HEK293 (cell line): ENCODE results near the gene LASP1.

Experiments
- CTCF ChIA-PET: fragments of 350-600 bp; formaldehyde crosslinking; extraction: SDS; loops from one replicate; lab custom pipeline; 2021; ENCODE audit warnings: antibody characterized with exemption; lab: Yijun Ruan, JAX
- POLR2A ChIA-PET: fragments of 300-600 bp; formaldehyde crosslinking; extraction: SDS; loops from one replicate; lab custom pipeline; 2020; ENCODE audit warnings: antibody characterized with exemption, inconsistent platforms; lab: Yijun Ruan, JAX
- H3K27ac ChIP-seq: fragments of 200-500 bp; sonication (Bioruptor generic); 2 replicates; pipeline ENCODE4 v1.5.1; 2014; ENCODE audit warnings: low read depth, low read length, control low read depth, inconsistent platforms; ENCODE audit errors: extremely low read depth
- H3K36me3 ChIP-seq, 2 experiments: fragments of 200-500 bp in 1 of 2; sonication (Bioruptor generic) in 1 of 2; 1 replicate in 1 of 2; 2 replicates in 1 of 2; pipeline ENCODE4 v1.5.1; 2014 to 2017; ENCODE audit warnings: inconsistent platforms in 2 of 2, low read length in 2 of 2; ENCODE audit not compliant: control insufficient read depth in 2 of 2, insufficient read depth in 1 of 2
- H3K4me1 ChIP-seq: fragments of 200-500 bp; sonication (Bioruptor generic); 2 replicates; pipeline ENCODE4 v1.5.1; 2014; ENCODE audit warnings: mild to moderate bottlenecking, low read length, inconsistent platforms; ENCODE audit not compliant: control insufficient read depth, insufficient read depth
- H3K4me3 ChIP-seq: 2 replicates; pipeline ENCODE4 v1.5.1; 2011; ENCODE audit warnings: low read depth, mild to moderate bottlenecking, control low read depth, low read length, moderate library complexity
- H3K9me3 ChIP-seq: fragments of 200-500 bp; sonication (Bioruptor generic); 2 replicates; pipeline ENCODE4 v1.5.1; 2014; ENCODE audit warnings: low read depth, low read length, inconsistent platforms; ENCODE audit not compliant: control insufficient read depth, insufficient read depth
- KLF9 ChIP-seq: fragments of 450-650 bp; formaldehyde crosslinking; IDR thresholded peaks from 2 replicates; pipeline ENCODE4 v1.5.1; 2016; ENCODE audit warnings: missing biosample characterization, missing genetic modification characterization, low read depth
- SCRT1 ChIP-seq: fragments of 450-650 bp; formaldehyde crosslinking; IDR thresholded peaks from 2 replicates; pipeline ENCODE4 v1.5.1; 2016; ENCODE audit warnings: missing biosample characterization, missing genetic modification characterization, borderline replicate concordance
- SCRT2 ChIP-seq: fragments of 450-650 bp; formaldehyde crosslinking; IDR thresholded peaks from 2 replicates; pipeline ENCODE4 v1.5.1; 2016; ENCODE audit warnings: missing biosample characterization, missing genetic modification characterization
- ZBTB1 ChIP-seq: fragments of 450-650 bp; formaldehyde crosslinking; IDR thresholded peaks from 2 replicates; pipeline ENCODE4 v1.5.1; 2016; ENCODE audit warnings: missing biosample characterization, missing genetic modification characterization
- ZNF155 ChIP-seq: fragments of 450-650 bp; formaldehyde crosslinking; IDR thresholded peaks from 2 replicates; pipeline ENCODE4 v1.5.1; 2016; ENCODE audit warnings: missing biosample characterization, missing genetic modification characterization
- ZNF175 ChIP-seq: fragments of 450-650 bp; formaldehyde crosslinking; IDR thresholded peaks from 2 replicates; pipeline ENCODE4 v1.5.1; 2016; ENCODE audit warnings: missing biosample characterization, missing genetic modification characterization
- ZNF23 ChIP-seq: fragments of 450-650 bp; formaldehyde crosslinking; IDR thresholded peaks from 2 replicates; pipeline ENCODE4 v1.5.1; 2016; ENCODE audit warnings: missing biosample characterization, missing genetic modification characterization, borderline replicate concordance
- ZNF335 ChIP-seq: fragments of 450-650 bp; formaldehyde crosslinking; conservative IDR thresholded peaks from 2 replicates; pipeline ENCODE4 v1.5.1; 2016; ENCODE audit warnings: missing biosample characterization, missing genetic modification characterization
- ZNF404 ChIP-seq: fragments of 450-650 bp; formaldehyde crosslinking; IDR thresholded peaks from 2 replicates; pipeline ENCODE4 v1.5.1; 2017; ENCODE audit warnings: missing biosample characterization, missing genetic modification characterization
- ZNF426 ChIP-seq: fragments of 450-650 bp; formaldehyde crosslinking; IDR thresholded peaks from 2 replicates; pipeline ENCODE4 v1.5.1; 2017; ENCODE audit warnings: missing biosample characterization, missing genetic modification characterization, mild to moderate bottlenecking, inconsistent platforms, moderate library complexity
- ZNF560 ChIP-seq: fragments of 450-650 bp; formaldehyde crosslinking; IDR thresholded peaks from 2 replicates; pipeline ENCODE4 v1.5.1; 2017; ENCODE audit warnings: missing biosample characterization, missing genetic modification characterization, borderline replicate concordance
- ZNF561 ChIP-seq: fragments of 450-650 bp; IDR thresholded peaks from 2 replicates; pipeline ENCODE4 v1.5.1; 2018; ENCODE audit warnings: missing biosample characterization, missing genetic modification characterization, borderline replicate concordance
- ZNF623 ChIP-seq: fragments of 450-650 bp; formaldehyde crosslinking; IDR thresholded peaks from 2 replicates; pipeline ENCODE4 v1.5.1; 2016; ENCODE audit warnings: missing biosample characterization, missing genetic modification characterization
- ZNF624 ChIP-seq: fragments of 450-650 bp; formaldehyde crosslinking; IDR thresholded peaks from 2 replicates; pipeline ENCODE4 v1.5.1; 2017; ENCODE audit warnings: missing biosample characterization, missing genetic modification characterization
- ZNF747 ChIP-seq: fragments of 450-650 bp; formaldehyde crosslinking; IDR thresholded peaks from 2 replicates; pipeline ENCODE4 v1.5.1; 2016; ENCODE audit warnings: missing biosample characterization, missing genetic modification characterization
- TF ChIP-seq, protein P1 (sequence below): fragments of 450-650 bp; formaldehyde crosslinking; IDR thresholded peaks from 2 replicates; pipeline ENCODE4 v1.5.1; 2016; ENCODE audit warnings: missing biosample characterization, missing genetic modification characterization
- TF ChIP-seq, protein P2 (sequence below): fragments of 450-650 bp; formaldehyde crosslinking; IDR thresholded peaks from 2 replicates; pipeline ENCODE4 v1.5.1; 2016; ENCODE audit warnings: missing biosample characterization, missing genetic modification characterization
- TF ChIP-seq, protein P3 (sequence below): fragments of 450-650 bp; formaldehyde crosslinking; IDR thresholded peaks from 2 replicates; pipeline ENCODE4 v1.5.1; 2017; ENCODE audit warnings: missing biosample characterization, missing genetic modification characterization
- TF ChIP-seq, protein P4 (sequence below): sonication (generic); formaldehyde crosslinking; IDR thresholded peaks from 2 replicates; pipeline ENCODE4 v1.8.1; 2022; ENCODE audit warnings: mild to moderate bottlenecking, moderate library complexity, missing genetic modification reagents
- TF ChIP-seq, protein P5 (sequence below): fragments of 450-650 bp; formaldehyde crosslinking; IDR thresholded peaks from 2 replicates; pipeline ENCODE4 v1.5.1; 2016; ENCODE audit warnings: missing biosample characterization, missing genetic modification characterization
- TF ChIP-seq, protein P6 (sequence below): fragments of 450-650 bp; formaldehyde crosslinking; IDR thresholded peaks from 2 replicates; pipeline ENCODE4 v1.5.1; 2017; ENCODE audit warnings: missing biosample characterization, mild to moderate bottlenecking, missing genetic modification characterization, moderate library complexity
- TF ChIP-seq, protein P7 (sequence below): fragments of 450-650 bp; formaldehyde crosslinking; IDR thresholded peaks from 2 replicates; pipeline ENCODE4 v1.5.1; 2017; ENCODE audit warnings: missing biosample characterization, missing genetic modification characterization

LASP1 gene

DNA sequence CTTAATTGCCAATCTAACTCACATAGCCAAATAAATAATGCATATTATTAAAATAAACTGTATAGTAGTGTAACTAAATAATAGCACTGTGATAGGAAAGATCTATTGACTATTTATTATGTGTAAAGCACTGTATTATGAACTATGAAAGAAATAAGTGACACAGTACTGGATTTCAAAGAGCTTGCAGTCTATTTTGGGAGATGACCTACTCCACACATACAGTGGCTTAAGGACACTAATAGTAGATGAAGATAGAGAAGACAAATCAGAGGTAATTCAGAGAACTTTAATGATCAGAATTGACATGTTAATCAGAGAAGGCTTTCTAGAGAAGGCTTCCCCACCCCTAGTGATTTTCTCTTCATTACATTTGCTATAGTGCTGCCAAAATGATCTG, 70.1 kb downstream of the LASP1 start:
- POLR2A ChIA-PET = no interaction called here
- CTCF ChIA-PET = interaction anchor here (0.6 to 1.3 kb wide), 2 partner anchors 16 to 214 kb away, joined by 3 to 6 read pairs; no protein-coding TSS in a partner anchor

DNA sequence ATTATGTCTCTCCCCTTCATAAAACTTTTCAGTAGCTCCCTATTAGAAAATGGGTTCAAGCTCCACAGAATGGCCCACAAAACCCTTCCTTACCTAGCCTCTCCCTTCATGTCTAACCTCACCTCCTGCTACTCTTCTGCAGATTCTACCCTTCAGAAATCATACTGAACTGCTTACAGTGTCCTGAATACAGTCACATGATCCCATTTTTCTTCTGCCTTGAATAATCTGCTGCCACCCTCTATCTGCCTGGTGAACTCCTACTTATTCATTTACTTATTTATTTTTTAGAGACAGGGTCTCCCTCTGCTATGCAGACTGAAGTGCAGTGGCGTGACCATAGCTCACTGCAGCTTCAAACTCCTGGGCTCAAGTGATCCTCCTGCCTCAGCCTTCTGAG, 70.5 kb downstream of the LASP1 start:
- Histone ChIP-seq H3K4me3 (no peak overlapping the region), H3K36me3 (no peaks in the 10 kb centered on the region), H3K9me3 (no peaks in the 10 kb centered on the region), H3K4me1 (no peaks in the 10 kb centered on the region), H3K27ac (no peak overlapping the region)
- POLR2A ChIA-PET = no interaction called here
- CTCF ChIA-PET = interaction anchor here (0.6 to 1.3 kb wide), 4 partner anchors 12 to 224 kb away, joined by 3 to 6 read pairs (median 4); no protein-coding TSS in a partner anchor
- TF ChIP-seq SCRT1 (no peak), ZNF335 (tag by site-specific recombination) (no peak), SCRT2 (tag by site-specific recombination) (no peak), ZBTB1 (tag by site-specific recombination) (no peak)
- TF ChIP-seq, protein P1, sequence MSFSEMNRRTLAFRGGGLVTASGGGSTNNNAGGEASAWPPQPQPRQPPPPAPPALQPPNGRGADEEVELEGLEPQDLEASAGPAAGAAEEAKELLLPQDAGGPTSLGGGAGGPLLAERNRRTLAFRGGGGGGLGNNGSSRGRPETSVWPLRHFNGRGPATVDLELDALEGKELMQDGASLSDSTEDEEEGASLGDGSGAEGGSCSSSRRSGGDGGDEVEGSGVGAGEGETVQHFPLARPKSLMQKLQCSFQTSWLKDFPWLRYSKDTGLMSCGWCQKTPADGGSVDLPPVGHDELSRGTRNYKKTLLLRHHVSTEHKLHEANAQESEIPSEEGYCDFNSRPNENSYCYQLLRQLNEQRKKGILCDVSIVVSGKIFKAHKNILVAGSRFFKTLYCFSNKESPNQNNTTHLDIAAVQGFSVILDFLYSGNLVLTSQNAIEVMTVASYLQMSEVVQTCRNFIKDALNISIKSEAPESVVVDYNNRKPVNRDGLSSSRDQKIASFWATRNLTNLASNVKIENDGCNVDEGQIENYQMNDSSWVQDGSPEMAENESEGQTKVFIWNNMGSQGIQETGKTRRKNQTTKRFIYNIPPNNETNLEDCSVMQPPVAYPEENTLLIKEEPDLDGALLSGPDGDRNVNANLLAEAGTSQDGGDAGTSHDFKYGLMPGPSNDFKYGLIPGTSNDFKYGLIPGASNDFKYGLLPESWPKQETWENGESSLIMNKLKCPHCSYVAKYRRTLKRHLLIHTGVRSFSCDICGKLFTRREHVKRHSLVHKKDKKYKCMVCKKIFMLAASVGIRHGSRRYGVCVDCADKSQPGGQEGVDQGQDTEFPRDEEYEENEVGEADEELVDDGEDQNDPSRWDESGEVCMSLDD (tag by site-specific recombination) = no peak
- TF ChIP-seq, protein P2, sequence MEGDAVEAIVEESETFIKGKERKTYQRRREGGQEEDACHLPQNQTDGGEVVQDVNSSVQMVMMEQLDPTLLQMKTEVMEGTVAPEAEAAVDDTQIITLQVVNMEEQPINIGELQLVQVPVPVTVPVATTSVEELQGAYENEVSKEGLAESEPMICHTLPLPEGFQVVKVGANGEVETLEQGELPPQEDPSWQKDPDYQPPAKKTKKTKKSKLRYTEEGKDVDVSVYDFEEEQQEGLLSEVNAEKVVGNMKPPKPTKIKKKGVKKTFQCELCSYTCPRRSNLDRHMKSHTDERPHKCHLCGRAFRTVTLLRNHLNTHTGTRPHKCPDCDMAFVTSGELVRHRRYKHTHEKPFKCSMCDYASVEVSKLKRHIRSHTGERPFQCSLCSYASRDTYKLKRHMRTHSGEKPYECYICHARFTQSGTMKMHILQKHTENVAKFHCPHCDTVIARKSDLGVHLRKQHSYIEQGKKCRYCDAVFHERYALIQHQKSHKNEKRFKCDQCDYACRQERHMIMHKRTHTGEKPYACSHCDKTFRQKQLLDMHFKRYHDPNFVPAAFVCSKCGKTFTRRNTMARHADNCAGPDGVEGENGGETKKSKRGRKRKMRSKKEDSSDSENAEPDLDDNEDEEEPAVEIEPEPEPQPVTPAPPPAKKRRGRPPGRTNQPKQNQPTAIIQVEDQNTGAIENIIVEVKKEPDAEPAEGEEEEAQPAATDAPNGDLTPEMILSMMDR (tag by site-specific recombination) = no peak
- TF ChIP-seq, protein P3, sequence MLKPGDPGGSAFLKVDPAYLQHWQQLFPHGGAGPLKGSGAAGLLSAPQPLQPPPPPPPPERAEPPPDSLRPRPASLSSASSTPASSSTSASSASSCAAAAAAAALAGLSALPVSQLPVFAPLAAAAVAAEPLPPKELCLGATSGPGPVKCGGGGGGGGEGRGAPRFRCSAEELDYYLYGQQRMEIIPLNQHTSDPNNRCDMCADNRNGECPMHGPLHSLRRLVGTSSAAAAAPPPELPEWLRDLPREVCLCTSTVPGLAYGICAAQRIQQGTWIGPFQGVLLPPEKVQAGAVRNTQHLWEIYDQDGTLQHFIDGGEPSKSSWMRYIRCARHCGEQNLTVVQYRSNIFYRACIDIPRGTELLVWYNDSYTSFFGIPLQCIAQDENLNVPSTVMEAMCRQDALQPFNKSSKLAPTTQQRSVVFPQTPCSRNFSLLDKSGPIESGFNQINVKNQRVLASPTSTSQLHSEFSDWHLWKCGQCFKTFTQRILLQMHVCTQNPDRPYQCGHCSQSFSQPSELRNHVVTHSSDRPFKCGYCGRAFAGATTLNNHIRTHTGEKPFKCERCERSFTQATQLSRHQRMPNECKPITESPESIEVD (tag by site-specific recombination) = no peak

More for the DNA sequence above, 70.1 kb downstream of the LASP1 start:
- no peak overlapping the region for H3K4me3 ChIP-seq
- H3K4me1 ChIP-seq = no peaks in the 10 kb centered on the region
- H3K9me3 ChIP-seq = no peaks in the 10 kb centered on the region
- H3K27ac ChIP-seq = no peak overlapping the region
- no peaks in the 10 kb centered on the region for H3K36me3 ChIP-seq
- TF ChIP-seq ZNF624 (tag by site-specific recombination) = no peak
- no peak for TF ChIP-seq ZNF560 (tag by site-specific recombination)
- TF ChIP-seq, protein P4, sequence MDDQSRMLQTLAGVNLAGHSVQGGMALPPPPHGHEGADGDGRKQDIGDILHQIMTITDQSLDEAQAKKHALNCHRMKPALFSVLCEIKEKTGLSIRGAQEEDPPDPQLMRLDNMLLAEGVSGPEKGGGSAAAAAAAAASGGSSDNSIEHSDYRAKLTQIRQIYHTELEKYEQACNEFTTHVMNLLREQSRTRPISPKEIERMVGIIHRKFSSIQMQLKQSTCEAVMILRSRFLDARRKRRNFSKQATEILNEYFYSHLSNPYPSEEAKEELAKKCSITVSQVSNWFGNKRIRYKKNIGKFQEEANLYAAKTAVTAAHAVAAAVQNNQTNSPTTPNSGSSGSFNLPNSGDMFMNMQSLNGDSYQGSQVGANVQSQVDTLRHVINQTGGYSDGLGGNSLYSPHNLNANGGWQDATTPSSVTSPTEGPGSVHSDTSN = no peak
- TF ChIP-seq ZNF426 = no peak
- TF ChIP-seq ZNF404 = no peak
- TF ChIP-seq ZNF747 (tag by site-specific recombination) = no peak
- no peak for TF ChIP-seq ZNF175 (tag by site-specific recombination)
- TF ChIP-seq ZNF623 (tag by site-specific recombination) = no peak
- TF ChIP-seq, protein P5, sequence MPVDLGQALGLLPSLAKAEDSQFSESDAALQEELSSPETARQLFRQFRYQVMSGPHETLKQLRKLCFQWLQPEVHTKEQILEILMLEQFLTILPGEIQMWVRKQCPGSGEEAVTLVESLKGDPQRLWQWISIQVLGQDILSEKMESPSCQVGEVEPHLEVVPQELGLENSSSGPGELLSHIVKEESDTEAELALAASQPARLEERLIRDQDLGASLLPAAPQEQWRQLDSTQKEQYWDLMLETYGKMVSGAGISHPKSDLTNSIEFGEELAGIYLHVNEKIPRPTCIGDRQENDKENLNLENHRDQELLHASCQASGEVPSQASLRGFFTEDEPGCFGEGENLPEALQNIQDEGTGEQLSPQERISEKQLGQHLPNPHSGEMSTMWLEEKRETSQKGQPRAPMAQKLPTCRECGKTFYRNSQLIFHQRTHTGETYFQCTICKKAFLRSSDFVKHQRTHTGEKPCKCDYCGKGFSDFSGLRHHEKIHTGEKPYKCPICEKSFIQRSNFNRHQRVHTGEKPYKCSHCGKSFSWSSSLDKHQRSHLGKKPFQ = no peak
- TF ChIP-seq ZNF155 = no peak
- TF ChIP-seq, protein P6, sequence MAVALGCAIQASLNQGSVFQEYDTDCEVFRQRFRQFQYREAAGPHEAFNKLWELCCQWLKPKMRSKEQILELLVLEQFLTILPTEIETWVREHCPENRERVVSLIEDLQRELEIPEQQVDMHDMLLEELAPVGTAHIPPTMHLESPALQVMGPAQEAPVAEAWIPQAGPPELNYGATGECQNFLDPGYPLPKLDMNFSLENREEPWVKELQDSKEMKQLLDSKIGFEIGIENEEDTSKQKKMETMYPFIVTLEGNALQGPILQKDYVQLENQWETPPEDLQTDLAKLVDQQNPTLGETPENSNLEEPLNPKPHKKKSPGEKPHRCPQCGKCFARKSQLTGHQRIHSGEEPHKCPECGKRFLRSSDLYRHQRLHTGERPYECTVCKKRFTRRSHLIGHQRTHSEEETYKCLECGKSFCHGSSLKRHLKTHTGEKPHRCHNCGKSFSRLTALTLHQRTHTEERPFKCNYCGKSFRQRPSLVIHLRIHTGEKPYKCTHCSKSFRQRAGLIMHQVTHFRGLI (tag by site-specific recombination) = no peak
- no peak for TF ChIP-seq KLF9 (tag by site-specific recombination)
- TF ChIP-seq, protein P2 (tag by site-specific recombination) = no peak
- TF ChIP-seq, protein P7, sequence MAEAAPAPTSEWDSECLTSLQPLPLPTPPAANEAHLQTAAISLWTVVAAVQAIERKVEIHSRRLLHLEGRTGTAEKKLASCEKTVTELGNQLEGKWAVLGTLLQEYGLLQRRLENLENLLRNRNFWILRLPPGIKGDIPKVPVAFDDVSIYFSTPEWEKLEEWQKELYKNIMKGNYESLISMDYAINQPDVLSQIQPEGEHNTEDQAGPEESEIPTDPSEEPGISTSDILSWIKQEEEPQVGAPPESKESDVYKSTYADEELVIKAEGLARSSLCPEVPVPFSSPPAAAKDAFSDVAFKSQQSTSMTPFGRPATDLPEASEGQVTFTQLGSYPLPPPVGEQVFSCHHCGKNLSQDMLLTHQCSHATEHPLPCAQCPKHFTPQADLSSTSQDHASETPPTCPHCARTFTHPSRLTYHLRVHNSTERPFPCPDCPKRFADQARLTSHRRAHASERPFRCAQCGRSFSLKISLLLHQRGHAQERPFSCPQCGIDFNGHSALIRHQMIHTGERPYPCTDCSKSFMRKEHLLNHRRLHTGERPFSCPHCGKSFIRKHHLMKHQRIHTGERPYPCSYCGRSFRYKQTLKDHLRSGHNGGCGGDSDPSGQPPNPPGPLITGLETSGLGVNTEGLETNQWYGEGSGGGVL = no peak
- TF ChIP-seq ZNF23 (tag by site-specific recombination) = no peak
- TF ChIP-seq ZNF561 (tag by site-specific recombination) = no peak
